Right atrium auricular region (tissue), 2 donors: Measurements from ENCODE around the gene WNK2. TPM values are rescaled to one million over a fixed set of nuclear protein-coding genes. Genes with fewer than 3 reads are reported as not detected.

ENCODE experiments used
- DNase-seq: peaks from one replicate; pipeline ENCODE4 v3.0.0-alpha.2; 2019; ENCODE audit warnings: low spot score
- H3K27ac ChIP-seq, 2 donors: fragments of 200-600 bp; sonication (generic); 1 replicate in 1 of 2; 2 replicates in 1 of 2; pipeline ENCODE4 v1.5.1; 2016 to 2019
- H3K27me3 ChIP-seq, 2 donors: fragments of 200-600 bp; sonication (generic); one replicate each; pipeline versions ENCODE4 v1.5.1 to v1.6.0; 2017 to 2019
- H3K36me3 ChIP-seq: fragments of 200-600 bp; sonication (generic); one replicate; pipeline ENCODE4 v1.5.1; 2016
- H3K4me1 ChIP-seq, 2 donors: fragments of 200-600 bp; sonication (generic); one replicate each; pipeline versions ENCODE4 v1.5.1 to v1.6.0; 2017 to 2019
- H3K4me3 ChIP-seq, 2 donors: fragments of 200-600 bp; sonication (generic); 1 replicate in 1 of 2; 2 replicates in 1 of 2; pipeline ENCODE4 v1.5.1; 2017 to 2019; ENCODE audit warnings: mild to moderate bottlenecking in 1 of 2, moderate library complexity in 1 of 2
- H3K9me3 ChIP-seq, 2 donors: fragments of 200-600 bp; sonication (generic); one replicate each; pipeline ENCODE4 v1.5.1; 2019
- total RNA-seq, 2 donors: library from RNA; depleted of rRNA; stranded (reverse); fragments of >200 nt; gene quantifications; one replicate each; pipeline ENCODE4 v1.1.0, GENCODE V29; 2016
- TF ChIP-seq, protein P1 (sequence below), 2 donors: fragments of 200-600 bp; sonication (generic); IDR thresholded peaks; one replicate each; pipeline ENCODE4 v1.5.1; 2019; ENCODE audit warnings: antibody characterized with exemption in 2 of 2

WNK2 gene
- total RNA-seq, 2 donors from 2014 or later = 61.4 to 132 TPM

DNA sequence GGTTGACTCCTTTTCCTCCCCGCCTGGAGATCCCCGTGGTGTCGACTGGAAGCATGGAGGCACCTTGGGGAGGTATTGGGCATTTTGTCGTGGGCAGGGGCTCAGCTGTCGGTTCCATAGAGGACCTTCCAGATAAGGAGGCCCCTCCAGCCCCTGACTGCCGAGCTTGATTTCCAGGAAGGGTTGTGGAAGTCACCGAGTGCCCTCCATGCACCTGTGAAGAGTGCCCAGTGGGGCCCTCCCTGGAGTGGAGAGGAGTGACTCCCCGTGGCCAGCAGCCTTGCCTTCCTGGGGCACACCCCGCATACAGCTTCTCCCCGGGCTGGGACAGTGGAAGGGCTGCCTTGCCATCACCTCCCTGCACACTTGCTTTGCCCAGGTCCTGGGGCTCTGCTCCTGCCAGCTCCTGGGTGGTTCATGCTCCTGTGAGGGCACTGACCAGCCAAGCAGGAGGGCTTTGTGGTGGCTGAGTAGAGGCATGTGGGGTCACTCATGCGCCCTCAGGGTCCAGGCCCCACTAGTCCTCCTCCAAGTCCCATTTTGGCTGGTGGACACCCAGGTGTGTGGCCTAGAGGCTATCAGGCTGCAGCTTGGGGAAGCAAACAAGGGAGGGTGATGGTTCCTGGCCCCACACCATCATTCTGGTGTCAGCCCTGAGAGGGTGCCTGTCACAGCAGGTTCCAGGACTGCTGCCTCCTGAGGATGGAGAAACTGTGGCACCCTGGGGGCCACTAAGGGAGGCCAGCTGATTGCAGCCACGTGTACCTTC lies 133.0 kb downstream of the WNK2 start:
- TF ChIP-seq, protein P1, sequence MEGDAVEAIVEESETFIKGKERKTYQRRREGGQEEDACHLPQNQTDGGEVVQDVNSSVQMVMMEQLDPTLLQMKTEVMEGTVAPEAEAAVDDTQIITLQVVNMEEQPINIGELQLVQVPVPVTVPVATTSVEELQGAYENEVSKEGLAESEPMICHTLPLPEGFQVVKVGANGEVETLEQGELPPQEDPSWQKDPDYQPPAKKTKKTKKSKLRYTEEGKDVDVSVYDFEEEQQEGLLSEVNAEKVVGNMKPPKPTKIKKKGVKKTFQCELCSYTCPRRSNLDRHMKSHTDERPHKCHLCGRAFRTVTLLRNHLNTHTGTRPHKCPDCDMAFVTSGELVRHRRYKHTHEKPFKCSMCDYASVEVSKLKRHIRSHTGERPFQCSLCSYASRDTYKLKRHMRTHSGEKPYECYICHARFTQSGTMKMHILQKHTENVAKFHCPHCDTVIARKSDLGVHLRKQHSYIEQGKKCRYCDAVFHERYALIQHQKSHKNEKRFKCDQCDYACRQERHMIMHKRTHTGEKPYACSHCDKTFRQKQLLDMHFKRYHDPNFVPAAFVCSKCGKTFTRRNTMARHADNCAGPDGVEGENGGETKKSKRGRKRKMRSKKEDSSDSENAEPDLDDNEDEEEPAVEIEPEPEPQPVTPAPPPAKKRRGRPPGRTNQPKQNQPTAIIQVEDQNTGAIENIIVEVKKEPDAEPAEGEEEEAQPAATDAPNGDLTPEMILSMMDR (IDR thresholded peaks at IDR 0.05) = no peak
- no peaks in the 10 kb centered on the region for H3K4me1 ChIP-seq
- peaks cover 13% of the 10 kb centered on the region for H3K36me3 ChIP-seq
- DNase-seq = no peak
- no peaks in the 10 kb centered on the region for H3K9me3 ChIP-seq
- no peak overlapping the region for H3K27ac ChIP-seq
- H3K4me3 ChIP-seq = no peak overlapping the region
- H3K27me3 ChIP-seq = no peaks in the 10 kb centered on the region

DNA sequence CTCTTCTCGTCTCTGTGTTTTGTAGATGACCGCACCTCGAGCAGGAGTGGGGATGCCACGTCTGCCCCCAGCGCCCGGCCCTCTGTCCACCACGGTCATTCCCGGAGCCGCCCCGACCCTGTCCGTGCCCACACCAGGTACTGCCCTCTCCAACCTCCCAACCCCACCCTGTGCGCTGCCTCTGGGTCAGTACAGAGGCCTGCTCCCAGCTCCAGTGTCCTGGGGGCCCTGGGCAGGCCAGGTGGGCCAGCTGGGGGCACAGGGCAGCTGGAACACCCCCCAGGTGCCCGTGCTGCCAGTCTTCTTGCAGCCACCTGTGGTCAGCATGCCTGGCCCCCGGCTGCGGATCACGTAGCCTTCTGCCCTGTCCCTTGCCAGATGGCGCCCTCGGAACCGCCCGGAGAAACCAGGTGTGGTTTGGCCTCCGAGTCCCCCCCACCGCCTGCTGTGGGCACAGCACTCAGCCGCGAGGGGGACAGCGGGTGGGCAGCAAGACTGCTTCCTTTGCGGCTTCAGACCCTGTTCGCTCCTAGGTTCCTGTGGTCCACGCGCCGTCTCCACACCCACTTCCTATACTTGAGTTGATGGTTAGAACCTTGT lies 133.7 kb downstream of the WNK2 start:
- H3K4me1 ChIP-seq = no peaks in the 10 kb centered on the region

DNA sequence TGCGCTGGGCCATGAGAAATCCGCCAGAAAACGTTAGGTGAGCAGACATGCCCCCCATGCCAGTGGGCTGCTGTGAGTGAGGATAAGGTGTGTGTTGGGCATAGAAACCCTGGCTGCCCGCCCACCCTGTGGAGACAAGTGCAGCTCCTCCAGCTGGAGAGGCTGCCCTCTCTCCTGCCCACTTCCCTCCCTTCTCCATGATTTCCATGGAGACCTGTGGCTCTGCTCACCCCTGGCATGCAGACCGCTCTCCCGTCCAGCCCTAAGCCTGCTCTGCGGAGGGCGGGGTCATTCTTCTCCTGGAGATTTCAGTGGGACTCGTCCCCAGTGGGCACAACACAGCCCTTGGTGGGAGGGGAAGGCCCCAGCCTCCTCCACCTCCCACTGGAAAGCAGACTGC lies 134.5 kb downstream of the WNK2 start:
- TF ChIP-seq, protein P1 (IDR thresholded peaks at IDR 0.05) = no peak
- no peak for DNase-seq
- Histone ChIP-seq H3K27me3 (no peaks in the 10 kb centered on the region), H3K27ac (no peak overlapping the region), H3K36me3 (peaks cover 13% of the 10 kb centered on the region), H3K4me1 (no peaks in the 10 kb centered on the region), H3K4me3 (no peak overlapping the region), H3K9me3 (no peaks in the 10 kb centered on the region)

More for the DNA sequence above, 133.7 kb downstream of the WNK2 start:
- peaks cover 13% of the 10 kb centered on the region for H3K36me3 ChIP-seq
- no peaks in the 10 kb centered on the region for H3K27me3 ChIP-seq
- H3K27ac ChIP-seq = no peak overlapping the region
- H3K4me3 ChIP-seq = no peak overlapping the region
- TF ChIP-seq, protein P1 (IDR thresholded peaks at IDR 0.05) = no peak
- no peaks in the 10 kb centered on the region for H3K9me3 ChIP-seq
- DNase-seq = no peak

DNA sequence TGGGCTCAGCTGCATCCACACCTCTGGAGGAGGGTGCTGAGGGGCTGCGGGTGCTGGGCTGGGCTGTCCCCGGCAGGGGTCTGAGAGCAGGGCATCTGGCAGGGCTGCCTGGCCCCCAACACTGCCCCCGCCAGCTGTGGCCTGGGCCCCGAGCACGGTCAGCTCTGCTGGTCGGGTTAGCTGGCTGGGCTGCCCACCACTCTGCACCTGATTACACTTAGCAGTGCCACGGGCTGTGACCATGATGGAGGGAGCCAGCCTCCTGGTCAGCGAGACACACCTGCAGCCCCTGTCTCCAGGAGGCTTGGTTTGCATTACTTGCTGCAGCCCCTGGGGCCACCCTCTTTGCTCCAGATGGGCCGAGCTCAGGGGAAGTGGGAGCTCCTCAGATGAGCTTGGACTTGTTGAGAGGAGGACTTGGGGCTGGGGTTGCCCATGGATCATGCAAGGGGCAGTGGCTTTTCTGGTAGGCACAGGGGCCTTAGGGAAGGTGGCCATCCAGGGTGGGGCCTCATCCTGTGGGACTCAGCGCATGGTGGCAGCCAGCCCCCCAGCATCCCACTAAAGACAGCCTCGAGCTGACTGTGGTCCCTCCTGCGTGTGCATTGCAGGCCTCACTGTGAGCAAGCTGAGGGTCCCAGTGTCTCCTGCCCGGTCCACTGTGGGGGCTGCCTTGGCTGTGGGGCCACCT lies 135.5 kb downstream of the WNK2 start:
- TF ChIP-seq, protein P1 (IDR thresholded peaks at IDR 0.05) = no peak
- Histone ChIP-seq H3K27ac (no peak overlapping the region), H3K9me3 (no peaks in the 10 kb centered on the region), H3K36me3 (peaks cover 13% of the 10 kb centered on the region), H3K4me3 (no peak overlapping the region), H3K27me3 (no peaks in the 10 kb centered on the region), H3K4me1 (no peaks in the 10 kb centered on the region)
- DNase-seq = no peak

DNA sequence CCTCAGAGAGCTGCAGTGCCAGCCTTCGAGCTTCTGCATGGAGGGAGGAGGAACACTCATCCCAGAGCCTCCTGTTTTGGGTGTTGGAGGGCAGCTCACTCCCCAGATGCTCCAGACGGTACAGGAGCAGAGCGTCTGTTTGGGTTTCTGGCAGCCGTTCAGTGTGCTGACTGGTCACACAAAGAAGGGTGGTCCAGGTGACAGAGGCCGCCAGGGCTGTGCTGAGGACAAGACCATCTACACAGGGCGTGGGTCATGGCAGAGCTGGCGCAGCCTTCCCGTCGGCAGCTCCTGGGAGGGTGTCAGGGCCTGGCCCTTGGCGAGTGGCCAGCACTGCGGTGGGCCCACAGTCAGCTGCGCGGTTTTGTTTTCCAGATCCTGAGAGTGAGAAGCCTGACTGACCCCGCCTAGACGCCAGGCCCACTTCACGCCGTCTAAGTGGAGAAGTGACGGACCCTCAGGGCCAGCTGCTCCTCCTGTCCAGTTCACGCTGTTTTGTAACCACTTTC lies 136.1 kb downstream of the WNK2 start:
- DNase-seq = no peak
- Histone ChIP-seq H3K27ac (no peak overlapping the region), H3K4me3 (no peak overlapping the region), H3K4me1 (no peaks in the 10 kb centered on the region), H3K9me3 (no peaks in the 10 kb centered on the region), H3K36me3 (peaks cover 13% of the 10 kb centered on the region), H3K27me3 (no peaks in the 10 kb centered on the region)
- TF ChIP-seq, protein P1 (IDR thresholded peaks at IDR 0.05) = no peak
